HepG2 (cell line): Measurements from ENCODE around the gene TRPC4AP.

Experiments used
- HDAC2 ChIP-seq: sonication (generic); formaldehyde crosslinking; IDR thresholded peaks from 2 replicates; pipeline ENCODE4 v1.4.0; 2020; ENCODE audit warnings: missing genetic modification reagents
- PTBP1 ChIP-seq: fragments of 200-400 bp; formaldehyde crosslinking; IDR thresholded peaks from 2 replicates; pipeline ENCODE4 v1.6.1; 2018; ENCODE audit warnings: low read length, low read depth; ENCODE audit not compliant: poor library complexity, severe bottlenecking
- RAD21 ChIP-seq: fragments of 450-650 bp; formaldehyde crosslinking; IDR thresholded peaks from 2 replicates; pipeline ENCODE4 v1.5.0; 2020; ENCODE audit warnings: mild to moderate bottlenecking
- REST ChIP-seq, 2 experiments: IDR thresholded peaks; 2 replicates each; pipeline ENCODE4 v1.6.1; 2011 to 2012; ENCODE audit warnings: low read length in 2 of 2, borderline replicate concordance in 1 of 2, low read depth in 1 of 2, mild to moderate bottlenecking in 1 of 2, moderate library complexity in 1 of 2
- TBX2 ChIP-seq: sonication (generic); formaldehyde crosslinking; IDR thresholded peaks from 2 replicates; pipeline ENCODE4 v1.5.0; 2020; ENCODE audit warnings: missing genetic modification reagents, mild to moderate bottlenecking, borderline replicate concordance
- ZBTB14 ChIP-seq: sonication (generic); formaldehyde crosslinking; IDR thresholded peaks from 2 replicates; pipeline ENCODE4 v1.4.0; 2020; ENCODE audit warnings: missing genetic modification reagents

DNA sequence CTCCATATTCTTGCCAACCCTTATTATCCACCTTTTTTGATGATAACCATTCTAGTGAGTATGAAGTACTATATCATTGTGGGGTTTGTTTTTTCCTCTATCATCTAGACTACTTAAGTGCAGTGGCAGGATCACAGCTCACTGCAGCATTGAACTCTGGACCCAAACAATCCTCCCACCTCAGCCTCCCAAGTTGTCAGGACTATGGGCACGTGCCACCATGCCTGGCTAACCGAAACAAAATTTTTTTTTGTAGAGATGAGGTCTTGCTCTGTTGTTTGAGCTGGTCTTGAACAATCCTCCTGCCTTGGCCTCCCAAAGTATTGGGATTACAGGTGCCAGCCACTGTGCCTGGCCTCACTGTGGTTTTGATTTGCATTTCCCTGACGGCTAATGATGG is 67.5 kb downstream of the TRPC4AP start:
- no peak for TF ChIP-seq PTBP1
- TF ChIP-seq HDAC2 (CRISPR knock-in tag), result no peak
- TF ChIP-seq ZBTB14, result no peak
- TF ChIP-seq REST (IDR thresholded peaks at IDR 0.05; ENCODE audit: borderline replicate concordance in 1 of 2, low read depth in 1 of 2, low read length in 2 of 2), result no peak
- no peak for TF ChIP-seq TBX2
- no peak for TF ChIP-seq RAD21
